Nephron (organoid): ENCODE results near the gene PLA2G5.

Experiments
- H3K27ac Mint-ChIP-seq, 3 experiments: 2 replicates each; pipeline ENCODE4 v1.8.0; 2020; ENCODE audit warnings: mixed read lengths in 3 of 3, mild to moderate bottlenecking in 2 of 3, moderate library complexity in 1 of 3
- H3K27me3 Mint-ChIP-seq: 2 replicates; pipeline ENCODE4 v1.8.0; 2021; ENCODE audit warnings: low read depth, mild to moderate bottlenecking, moderate library complexity, mixed read lengths
- H3K36me3 Mint-ChIP-seq: 2 replicates; pipeline ENCODE4 v1.8.0; 2020; ENCODE audit warnings: low read depth, mixed read lengths
- H3K4me1 Mint-ChIP-seq: 2 replicates; pipeline ENCODE4 v1.8.0; 2020; ENCODE audit warnings: mixed read lengths
- H3K4me3 Mint-ChIP-seq, 3 experiments: 2 replicates each; pipeline ENCODE4 v1.8.0; 2020; ENCODE audit warnings: mild to moderate bottlenecking in 3 of 3, mixed read lengths in 3 of 3, moderate library complexity in 2 of 3
- H3K9me3 Mint-ChIP-seq: 2 replicates; pipeline ENCODE4 v1.8.0; 2020; ENCODE audit warnings: mixed read lengths
- TF ChIP-seq, protein P1 (sequence below), 3 experiments: fragments of 200-600 bp; sonication (generic); IDR thresholded peaks; one replicate each; pipeline ENCODE4 v1.5.0; 2021; ENCODE audit warnings: antibody characterized with exemption in 3 of 3; ENCODE audit not compliant: unreplicated experiment in 3 of 3

PLA2G5 gene

DNA sequence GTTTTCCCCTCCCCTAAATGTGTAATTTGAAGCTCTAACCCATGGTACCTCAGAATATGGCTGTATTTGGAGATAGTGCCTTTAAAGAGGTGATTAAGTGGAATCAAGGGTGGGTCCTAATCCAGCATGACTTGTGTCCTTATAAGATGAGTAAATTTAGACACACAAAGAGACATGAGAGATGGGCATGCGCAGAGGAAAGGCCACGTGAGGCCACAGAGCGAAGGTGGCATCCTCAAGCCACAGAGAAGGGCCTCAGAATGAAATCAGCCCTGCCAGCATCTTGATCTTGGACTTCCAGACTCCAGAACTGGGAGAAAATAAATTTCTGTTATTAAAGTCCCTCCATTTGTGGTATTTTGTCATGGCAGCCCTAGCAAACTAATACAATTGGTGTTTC lies 66.3 kb downstream of the PLA2G5 start:
- Mint-ChIP-seq H3K36me3 (no peaks in the 10 kb centered on the region), H3K27ac (no peak overlapping the region), H3K9me3 (peaks cover 6% of the 10 kb centered on the region), H3K4me3 (no peak overlapping the region), H3K4me1 (no peaks in the 10 kb centered on the region), H3K27me3 (peaks cover 3% of the 10 kb centered on the region)
- TF ChIP-seq, protein P1, sequence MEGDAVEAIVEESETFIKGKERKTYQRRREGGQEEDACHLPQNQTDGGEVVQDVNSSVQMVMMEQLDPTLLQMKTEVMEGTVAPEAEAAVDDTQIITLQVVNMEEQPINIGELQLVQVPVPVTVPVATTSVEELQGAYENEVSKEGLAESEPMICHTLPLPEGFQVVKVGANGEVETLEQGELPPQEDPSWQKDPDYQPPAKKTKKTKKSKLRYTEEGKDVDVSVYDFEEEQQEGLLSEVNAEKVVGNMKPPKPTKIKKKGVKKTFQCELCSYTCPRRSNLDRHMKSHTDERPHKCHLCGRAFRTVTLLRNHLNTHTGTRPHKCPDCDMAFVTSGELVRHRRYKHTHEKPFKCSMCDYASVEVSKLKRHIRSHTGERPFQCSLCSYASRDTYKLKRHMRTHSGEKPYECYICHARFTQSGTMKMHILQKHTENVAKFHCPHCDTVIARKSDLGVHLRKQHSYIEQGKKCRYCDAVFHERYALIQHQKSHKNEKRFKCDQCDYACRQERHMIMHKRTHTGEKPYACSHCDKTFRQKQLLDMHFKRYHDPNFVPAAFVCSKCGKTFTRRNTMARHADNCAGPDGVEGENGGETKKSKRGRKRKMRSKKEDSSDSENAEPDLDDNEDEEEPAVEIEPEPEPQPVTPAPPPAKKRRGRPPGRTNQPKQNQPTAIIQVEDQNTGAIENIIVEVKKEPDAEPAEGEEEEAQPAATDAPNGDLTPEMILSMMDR (IDR thresholded peaks at IDR 0.05; ENCODE audit: unreplicated experiment in 3 of 3), result no peak

DNA sequence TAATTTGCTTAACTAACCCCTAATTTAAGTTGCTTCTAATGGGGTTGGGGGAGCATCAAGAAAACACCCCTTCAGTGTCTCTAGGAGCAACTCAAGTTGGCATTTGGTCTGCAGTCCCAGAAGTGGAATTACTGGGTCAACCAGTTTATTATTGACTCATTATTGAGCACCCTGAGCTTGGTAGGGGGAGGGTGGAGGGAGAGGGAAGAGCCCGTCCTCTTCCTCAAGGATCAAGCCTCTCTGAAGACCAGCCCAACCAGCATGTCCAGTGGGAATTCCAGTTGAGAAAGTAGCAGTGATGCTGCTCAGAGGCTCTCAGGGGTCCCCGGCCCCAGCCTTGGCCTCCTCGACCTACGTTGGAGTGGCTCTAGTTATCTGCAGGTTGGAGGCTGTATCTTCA lies 67.1 kb downstream of the PLA2G5 start:
- Mint-ChIP-seq H3K27ac (no peak overlapping the region), H3K4me1 (no peaks in the 10 kb centered on the region), H3K27me3 (peaks cover 8% of the 10 kb centered on the region), H3K36me3 (no peaks in the 10 kb centered on the region), H3K9me3 (peaks cover 2% of the 10 kb centered on the region), H3K4me3 (no peak overlapping the region)
- TF ChIP-seq, protein P1 (IDR thresholded peaks at IDR 0.05; ENCODE audit: unreplicated experiment in 3 of 3), result no peak

DNA sequence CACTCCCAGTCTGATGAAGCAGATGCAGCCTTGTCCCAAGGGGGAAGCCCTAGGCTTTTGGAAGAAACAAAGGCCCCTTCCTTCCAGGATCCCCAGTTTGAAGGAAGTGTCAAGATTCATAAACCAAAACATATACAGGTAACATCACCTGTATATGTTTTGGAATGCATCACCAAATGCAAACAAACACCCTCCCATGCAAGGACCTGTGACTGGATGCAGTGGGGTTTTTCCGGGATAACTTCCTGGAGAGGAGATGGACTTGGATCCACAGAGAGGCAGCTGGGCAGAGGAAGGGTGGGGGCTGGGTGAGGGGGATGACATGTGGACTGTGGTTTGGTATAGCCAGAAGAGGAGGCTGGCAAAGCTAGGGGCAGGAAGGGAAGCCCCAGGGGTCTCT lies 67.6 kb downstream of the PLA2G5 start:
- Mint-ChIP-seq H3K36me3 (no peaks in the 10 kb centered on the region), H3K27ac (no peak overlapping the region), H3K4me3 (no peak overlapping the region), H3K4me1 (no peaks in the 10 kb centered on the region), H3K27me3 (peaks cover 12% of the 10 kb centered on the region), H3K9me3 (no peaks in the 10 kb centered on the region)
- TF ChIP-seq, protein P1 (IDR thresholded peaks at IDR 0.05; ENCODE audit: unreplicated experiment in 3 of 3), result no peak

DNA sequence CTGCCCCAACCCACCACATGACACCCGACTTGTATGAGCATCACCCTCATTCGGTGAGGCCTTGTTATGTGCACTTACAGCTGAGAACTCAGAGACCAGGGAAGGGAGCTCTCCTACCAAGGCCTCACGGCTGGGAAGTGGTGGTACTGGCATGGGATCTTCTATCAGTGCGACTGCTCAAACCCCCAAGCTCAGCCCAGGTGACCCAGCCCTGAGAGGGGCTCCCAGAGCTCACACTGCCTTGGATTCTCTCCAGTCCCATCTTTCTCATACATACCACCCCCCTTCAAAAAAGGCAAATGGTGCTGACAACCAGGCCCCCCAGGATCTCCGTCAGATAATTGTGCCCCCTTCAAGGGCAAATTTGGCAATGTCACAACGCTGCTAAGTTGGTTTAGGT lies 68.4 kb downstream of the PLA2G5 start:
- H3K4me1 Mint-ChIP-seq, result no peaks in the 10 kb centered on the region
- TF ChIP-seq, protein P1 (IDR thresholded peaks at IDR 0.05; ENCODE audit: unreplicated experiment in 3 of 3), result no peak
- H3K4me3 Mint-ChIP-seq, result no peak overlapping the region
- no peaks in the 10 kb centered on the region for H3K36me3 Mint-ChIP-seq
- H3K27ac Mint-ChIP-seq, result no peak overlapping the region
- H3K27me3 Mint-ChIP-seq, result peaks cover 12% of the 10 kb centered on the region
- H3K9me3 Mint-ChIP-seq, result no peaks in the 10 kb centered on the region

DNA sequence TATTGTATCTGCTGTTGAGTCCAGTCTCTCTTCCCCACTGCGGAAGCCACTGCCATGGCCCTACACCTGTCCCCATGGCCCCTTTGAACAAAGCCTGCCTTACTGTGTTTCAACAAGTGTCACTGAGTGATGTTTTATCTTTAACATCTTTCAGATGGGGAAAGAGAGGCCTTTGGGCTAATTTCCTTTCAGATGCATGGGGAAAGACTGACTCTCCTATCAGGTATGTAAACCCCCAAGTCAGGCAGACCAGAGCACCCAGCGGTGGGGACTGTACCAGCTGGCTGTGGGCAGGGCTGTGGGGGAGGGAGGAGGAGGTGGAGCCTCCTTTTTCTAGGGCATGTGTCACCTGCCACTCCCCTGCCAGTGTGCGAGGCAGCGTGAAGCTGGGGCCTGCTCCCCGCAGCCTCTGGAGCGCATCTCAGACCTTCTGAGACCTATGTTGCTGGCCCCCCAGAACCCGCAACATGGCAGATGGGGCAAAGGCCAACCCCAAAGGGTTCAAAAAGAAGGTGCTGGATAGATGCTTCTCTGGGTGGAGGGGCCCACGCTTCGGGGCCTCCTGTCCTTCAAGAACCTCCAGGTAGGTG lies 69.1 kb downstream of the PLA2G5 start, which contains the start of gene PLA2G2F:
Gene PLA2G2F (plus strand): TSS at position 363 of the 590 bp plus-strand sequence. CDS start 105 bp downstream, at position 468.
- peaks cover 12% of the 10 kb centered on the region for H3K27me3 Mint-ChIP-seq
- H3K9me3 Mint-ChIP-seq, result no peaks in the 10 kb centered on the region
- no peaks in the 10 kb centered on the region for H3K36me3 Mint-ChIP-seq
- H3K4me1 Mint-ChIP-seq, result no peaks in the 10 kb centered on the region
- TF ChIP-seq, protein P1 (IDR thresholded peaks at IDR 0.05; ENCODE audit: unreplicated experiment in 3 of 3), result no peak
- no peak within 1 kb of the TSS for H3K27ac Mint-ChIP-seq
- H3K4me3 Mint-ChIP-seq, result no peak within 1 kb of the TSS
